Lower leg skin (tissue), 4 donors: ENCODE measurements around the gene STIM1. TPM values are rescaled to one million over a fixed set of nuclear protein-coding genes. Genes with fewer than 3 reads are reported as not detected.
"Not testable (repeated sequence)": the region's sequence is repeated elsewhere in the genome, so short reads cannot be mapped to it uniquely, and the experiment has no call there.

Experiments used
- DNase-seq, 2 donors: peaks; one replicate each; pipeline ENCODE4 v3.0.0-alpha.2; 2019; ENCODE audit warnings: low spot score in 2 of 2
- H3K4me3 ChIP-seq: fragments of 200-600 bp; sonication (generic); 2 replicates; pipeline ENCODE4 v1.5.1; 2017; ENCODE audit warnings: mild to moderate bottlenecking, low read depth; ENCODE audit not compliant: poor library complexity, severe bottlenecking
- CTCF ChIP-seq, 3 donors: fragments of 450-650 bp; IDR thresholded peaks; one replicate each; pipeline ENCODE4 v1.5.1; 2016; ENCODE audit warnings: antibody characterized with exemption in 3 of 3, mild to moderate bottlenecking in 3 of 3, moderate library complexity in 2 of 3
- POLR2A ChIP-seq, 2 donors: fragments of 450-650 bp; IDR thresholded peaks; one replicate each; pipeline ENCODE4 v1.6.1; 2016 to 2017; ENCODE audit warnings: antibody characterized with exemption in 2 of 2, mild to moderate bottlenecking in 1 of 2, moderate library complexity in 1 of 2
- WGBS, 2 donors: methylation state at CpG; one replicate each; pipeline ENCODE4 v1.1.5; 2018; 5-methylcytosine and 5-hydroxymethylcytosine counted together
- intact Hi-C: fragments of 100-400 bp; cut with DNase I; formaldehyde crosslinking; loops from one replicate; pipeline ENCODE4 v1.15.0; 2023; ENCODE audit warnings: low total_unique reads
- total RNA-seq, 4 donors: library from RNA; depleted of rRNA; stranded (reverse); fragments of >200 nt; gene quantifications; one replicate each; pipeline ENCODE4 v1.1.0, GENCODE V29; 2016

Gene STIM1
- total RNA-seq, 4 donors from 2014 or later, result 43.7 to 75.9 (median 64.9) TPM

GRCh38 chr11:3994030-3994640, 138.7 kb downstream of the STIM1 start:
- no peak overlapping the region for H3K4me3 ChIP-seq
- intact Hi-C loops, result no loop called here
- TF ChIP-seq POLR2A (IDR thresholded peaks at IDR 0.05) (no peak), CTCF (IDR thresholded peaks at IDR 0.05) (no peak)
- WGBS, 2 donors, result 91 to 93% methylated on average over 6 of the region's 6 CpGs
- no peak for DNase-seq

GRCh38 chr11:3995307-3995706, 139.8 kb downstream of the STIM1 start:
- intact Hi-C loops, result no loop called here
- no peak for DNase-seq
- H3K4me3 ChIP-seq, result no peak overlapping the region
- TF ChIP-seq CTCF (IDR thresholded peaks at IDR 0.05), result no peak
- TF ChIP-seq POLR2A (IDR thresholded peaks at IDR 0.05), result no peak
- WGBS, 2 donors, result 80 to 95% methylated on average over 1 of the region's 1 CpG

GRCh38 chr11:3995949-3996554, 140.6 kb downstream of the STIM1 start:
- no peak for DNase-seq
- no peak overlapping the region for H3K4me3 ChIP-seq
- TF ChIP-seq POLR2A (IDR thresholded peaks at IDR 0.05), result no peak
- TF ChIP-seq CTCF (IDR thresholded peaks at IDR 0.05), result no peak
- intact Hi-C loops, result no loop called here
- WGBS, 2 donors, result 53 to 61% methylated on average over 4 of the region's 4 CpGs

- WGBS, 2 donors, result 93% methylated on average over 1 of the region's 1 CpG
- no peak overlapping the region for H3K4me3 ChIP-seq
- no peak for TF ChIP-seq CTCF (IDR thresholded peaks at IDR 0.05)
- TF ChIP-seq POLR2A (IDR thresholded peaks at IDR 0.05), result no peak
- no peak for DNase-seq
- intact Hi-C loops, result no loop called here
These were observed 141.2 kb downstream of the STIM1 start for GRCh38 chr11:3996651-3997050.

- WGBS, 2 donors, result 100% methylated on average over 1 of the region's 1 CpG
- H3K4me3 ChIP-seq, intact Hi-C loops, DNase-seq: not testable (repeated sequence)
These were observed 149.3 kb downstream of the STIM1 start for GRCh38 chr11:4004753-4005152.

GRCh38 chr11:4006946-4007680, 151.6 kb downstream of the STIM1 start:
- intact Hi-C loops, result no loop called here
- no peak for TF ChIP-seq CTCF (IDR thresholded peaks at IDR 0.05)
- TF ChIP-seq POLR2A (IDR thresholded peaks at IDR 0.05), result no peak
- no peak overlapping the region for H3K4me3 ChIP-seq
- no peak for DNase-seq
- WGBS, 2 donors, result 83 to 90% methylated on average over 3 of the region's 3 CpGs
